22Rv1 (cell line): ENCODE measurements around the gene ISOC1.

Source experiments
- ZFX ChIP-seq: fragments of 450-650 bp; IDR thresholded peaks from 2 replicates; pipeline ENCODE4 v1.6.1; 2017; ENCODE audit warnings: antibody characterized with exemption, borderline replicate concordance
- TF ChIP-seq, protein P1 (sequence below): fragments of 450-650 bp; IDR thresholded peaks from 2 replicates; pipeline ENCODE4 v1.5.1; 2017; ENCODE audit warnings: mild to moderate bottlenecking

DNA sequence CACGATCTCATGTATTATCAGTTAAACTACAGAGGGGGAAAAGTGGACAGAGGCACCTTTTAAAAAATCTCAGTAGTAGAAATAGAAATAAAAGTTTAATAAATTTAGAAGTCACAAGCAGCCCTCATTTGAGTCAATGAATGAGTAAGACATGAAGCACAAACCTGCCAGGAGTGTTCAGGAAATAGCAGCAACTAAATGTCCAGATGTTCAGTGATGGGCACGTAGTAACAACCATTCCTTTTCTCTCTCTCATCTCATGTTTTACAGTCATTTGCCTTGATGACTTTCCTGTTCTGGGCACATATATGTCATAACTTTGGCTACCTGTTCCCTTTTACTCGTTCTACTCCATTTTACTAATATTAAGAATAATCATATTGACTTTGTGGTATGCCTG lies 17.7 kb downstream of the ISOC1 start:
- TF ChIP-seq, protein P1, sequence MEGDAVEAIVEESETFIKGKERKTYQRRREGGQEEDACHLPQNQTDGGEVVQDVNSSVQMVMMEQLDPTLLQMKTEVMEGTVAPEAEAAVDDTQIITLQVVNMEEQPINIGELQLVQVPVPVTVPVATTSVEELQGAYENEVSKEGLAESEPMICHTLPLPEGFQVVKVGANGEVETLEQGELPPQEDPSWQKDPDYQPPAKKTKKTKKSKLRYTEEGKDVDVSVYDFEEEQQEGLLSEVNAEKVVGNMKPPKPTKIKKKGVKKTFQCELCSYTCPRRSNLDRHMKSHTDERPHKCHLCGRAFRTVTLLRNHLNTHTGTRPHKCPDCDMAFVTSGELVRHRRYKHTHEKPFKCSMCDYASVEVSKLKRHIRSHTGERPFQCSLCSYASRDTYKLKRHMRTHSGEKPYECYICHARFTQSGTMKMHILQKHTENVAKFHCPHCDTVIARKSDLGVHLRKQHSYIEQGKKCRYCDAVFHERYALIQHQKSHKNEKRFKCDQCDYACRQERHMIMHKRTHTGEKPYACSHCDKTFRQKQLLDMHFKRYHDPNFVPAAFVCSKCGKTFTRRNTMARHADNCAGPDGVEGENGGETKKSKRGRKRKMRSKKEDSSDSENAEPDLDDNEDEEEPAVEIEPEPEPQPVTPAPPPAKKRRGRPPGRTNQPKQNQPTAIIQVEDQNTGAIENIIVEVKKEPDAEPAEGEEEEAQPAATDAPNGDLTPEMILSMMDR: no peak
- no peak for TF ChIP-seq ZFX
